Measurements from ENCODE around the gene DPM1.

- TF ChIP-seq YY1 (IDR thresholded peaks at IDR 0.05; ENCODE audit: insufficient read depth, insufficient read length) (no peak), ZNF274 (IDR thresholded peaks at IDR 0.05; ENCODE audit: low read depth, low read length) (no peak)
These were observed 10.0 kb upstream of the DPM1 start for GRCh38 chr20:50968289-50968688.
